ENCODE data around the gene COL5A1.

GRCh38 chr9:134863306-134863902, 221.8 kb downstream of the COL5A1 start:
- TF ChIP-seq POLR2A (IDR thresholded peaks at IDR 0.05) (no peak), CTCF (IDR thresholded peaks at IDR 0.05) (no peak), POLR2AphosphoS5 (IDR thresholded peaks at IDR 0.05) (no peak), EP300 (IDR thresholded peaks at IDR 0.05) (no peak)

Data from upper lobe of left lung (tissue), 4 donors.